ENCODE results near the gene TSFM.

Gene TSFM

DNA sequence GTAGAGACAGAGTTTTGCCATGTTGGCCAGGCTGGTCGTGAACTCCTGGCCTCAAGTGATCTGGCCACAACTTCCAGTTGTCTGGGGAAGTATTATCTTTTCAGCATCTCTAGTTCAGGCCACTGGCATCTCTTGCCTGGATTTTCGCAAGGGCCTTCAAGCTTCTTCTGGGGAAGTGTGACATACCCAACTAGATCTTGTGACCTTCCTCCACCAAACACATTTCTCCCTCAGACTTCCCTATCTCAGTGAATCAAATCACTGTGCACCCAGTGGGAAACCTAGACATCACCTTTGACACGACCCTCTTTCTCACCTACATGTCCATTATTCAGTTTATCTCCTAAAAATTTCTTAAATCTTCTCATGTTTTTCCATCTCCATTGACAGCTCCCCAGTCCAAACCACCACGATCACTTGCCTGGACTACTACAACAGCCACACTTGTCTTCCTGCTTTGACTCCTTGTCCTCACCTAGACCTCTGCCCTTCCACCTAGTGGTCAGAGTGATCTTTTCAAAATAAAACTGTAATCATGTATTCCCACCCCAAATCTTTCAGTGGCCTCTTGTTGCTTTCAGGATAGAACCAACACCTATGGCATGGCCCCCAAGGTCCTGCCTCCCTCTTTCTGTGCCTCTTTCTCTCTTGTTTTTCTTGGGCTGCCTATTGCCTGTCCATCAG is 6.9 kb upstream of the TSFM start:
- no peak for DNase-seq (ENCODE audit: low read depth, low spot score)
- no peak overlapping the region for H3K27ac ChIP-seq

DNA sequence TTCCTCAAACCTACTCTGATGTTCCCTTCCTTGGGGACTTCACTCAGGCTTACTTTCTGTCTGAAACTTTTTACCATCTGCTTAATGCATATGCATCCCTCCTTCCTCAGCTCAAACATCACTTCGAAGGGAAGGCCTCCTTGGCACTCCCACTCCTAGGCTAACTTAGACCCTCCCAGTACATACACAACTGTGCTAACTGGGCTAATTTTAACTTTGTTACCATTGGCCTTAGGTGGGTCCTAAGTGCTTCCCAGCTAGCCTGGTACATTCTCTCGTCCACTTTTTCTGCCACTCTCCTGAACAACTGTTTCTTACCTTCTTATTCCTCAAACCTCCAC is 6.4 kb upstream of the TSFM start:
- DNase-seq (ENCODE audit: low read depth, low spot score) = no peak
- H3K27ac ChIP-seq = no peak overlapping the region

- H3K27ac ChIP-seq = no peak overlapping the region
Measured at GRCh38 chr12:57777367-57777766, 5.2 kb upstream of the TSFM start.

DNA sequence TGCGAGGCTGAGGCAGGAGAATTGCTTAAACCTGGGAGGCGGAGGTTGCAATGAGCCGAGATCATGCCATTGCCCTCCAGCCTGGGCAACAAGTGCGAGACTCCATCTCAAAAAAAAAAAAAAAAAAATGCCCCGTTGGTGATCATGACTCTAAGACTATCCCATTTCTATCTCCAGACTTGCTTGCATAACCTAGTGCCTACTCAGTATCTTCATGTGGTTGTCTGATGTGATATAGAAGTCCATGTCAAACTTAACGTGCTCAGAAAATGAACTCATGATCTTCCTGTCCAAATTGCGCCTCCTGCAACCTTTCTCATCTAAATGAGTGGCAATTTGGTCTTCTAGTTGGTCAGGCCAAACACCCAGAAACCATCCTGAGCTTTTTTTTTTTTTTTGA is 4.7 kb upstream of the TSFM start:
- DNase-seq (ENCODE audit: low read depth, low spot score) = no peak
- no peak overlapping the region for H3K27ac ChIP-seq

More at GRCh38 chr12:57777367-57777766, 5.2 kb upstream of the TSFM start:
- DNase-seq (ENCODE audit: low read depth, low spot score) = no peak

GRCh38 chr12:57779736-57780135 is 2.9 kb upstream of the TSFM start:
- DNase-seq (ENCODE audit: low read depth, low spot score) = no peak

DNA sequence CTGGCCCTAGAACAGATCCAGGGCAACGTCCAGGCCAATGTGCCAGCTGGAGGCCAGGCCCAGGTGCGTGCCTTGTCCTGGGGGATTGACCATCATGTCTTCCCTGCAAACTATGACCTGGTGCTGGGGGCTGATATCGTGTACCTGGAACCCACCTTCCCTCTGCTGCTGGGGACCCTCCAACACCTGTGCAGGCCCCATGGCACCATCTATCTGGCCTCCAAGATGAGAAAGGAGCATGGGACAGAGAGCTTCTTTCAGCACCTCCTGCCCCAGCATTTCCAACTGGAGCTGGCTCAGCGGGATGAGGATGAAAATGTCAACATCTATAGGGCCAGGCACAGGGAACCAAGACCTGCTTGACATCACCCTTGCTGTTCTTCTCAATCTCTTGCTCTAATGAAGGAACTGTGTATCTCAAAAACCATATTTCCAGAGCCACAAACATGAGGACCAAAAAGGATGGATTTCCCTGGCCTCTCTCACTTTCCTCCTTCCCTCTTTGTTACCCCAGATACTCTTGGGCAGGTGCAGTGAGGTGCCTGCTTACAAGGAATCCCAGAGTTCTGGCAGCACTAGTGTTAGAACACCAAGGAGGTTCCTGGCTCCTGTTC is 2.2 kb upstream of the TSFM start:
- DNase-seq (ENCODE audit: low read depth, low spot score) = no peak
- no peak overlapping the region for H3K27ac ChIP-seq

More at GRCh38 chr12:57779736-57780135, 2.9 kb upstream of the TSFM start:
- no peak overlapping the region for H3K27ac ChIP-seq

GRCh38 chr12:57781244-57781643 is 1.3 kb upstream of the TSFM start:
- no peak for DNase-seq (ENCODE audit: low read depth, low spot score)
- no peak overlapping the region for H3K27ac ChIP-seq

- DNase-seq (ENCODE audit: low read depth, low spot score) = no peak
- H3K27ac ChIP-seq = no peak overlapping the region
Measured at GRCh38 chr12:57781801-57782200, 786 bp upstream of the TSFM start.

GRCh38 chr12:57782243-57782607 is 362 bp upstream of the TSFM start:
- H3K27ac ChIP-seq = no peak overlapping the region
- DNase-seq (ENCODE audit: low read depth, low spot score) = no peak

GRCh38 chr12:57783466-57783801 is 847 bp downstream of the TSFM start:
- no peak for DNase-seq (ENCODE audit: low read depth, low spot score)
- H3K27ac ChIP-seq = no peak overlapping the region

GRCh38 chr12:57783861-57784260 is 1.3 kb downstream of the TSFM start:
- no peak overlapping the region for H3K27ac ChIP-seq
- DNase-seq (ENCODE audit: low read depth, low spot score) = no peak

- H3K27ac ChIP-seq = peak overlapping the region; percentile 53
- peak; percentile 65 for DNase-seq (ENCODE audit: low read depth, low spot score)
Measured at GRCh38 chr12:57793920-57794319, 11.3 kb downstream of the TSFM start.

DNA sequence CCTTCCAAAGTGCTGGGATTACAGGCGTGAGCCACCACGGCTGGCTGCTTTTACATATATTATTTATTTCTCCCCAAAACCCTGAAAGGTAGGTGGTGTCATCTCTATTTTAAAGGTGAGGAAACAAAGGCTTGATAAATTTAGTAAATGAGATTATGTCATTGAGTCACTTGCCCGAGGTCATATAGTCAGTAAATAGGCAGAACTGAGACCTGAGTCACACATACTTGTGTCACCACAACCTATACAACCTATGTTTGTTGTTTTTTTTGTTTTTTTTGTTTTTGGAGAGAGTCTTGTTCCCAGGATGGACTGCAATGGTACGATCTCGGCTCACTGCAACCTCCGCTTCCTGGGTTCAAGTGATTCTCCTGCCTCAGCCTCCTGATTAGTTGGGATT is 12.8 kb downstream of the TSFM start:
- peak; percentile 69 for DNase-seq (ENCODE audit: low read depth, low spot score)
- H3K27ac ChIP-seq = peak overlapping the region; percentile 32

DNA sequence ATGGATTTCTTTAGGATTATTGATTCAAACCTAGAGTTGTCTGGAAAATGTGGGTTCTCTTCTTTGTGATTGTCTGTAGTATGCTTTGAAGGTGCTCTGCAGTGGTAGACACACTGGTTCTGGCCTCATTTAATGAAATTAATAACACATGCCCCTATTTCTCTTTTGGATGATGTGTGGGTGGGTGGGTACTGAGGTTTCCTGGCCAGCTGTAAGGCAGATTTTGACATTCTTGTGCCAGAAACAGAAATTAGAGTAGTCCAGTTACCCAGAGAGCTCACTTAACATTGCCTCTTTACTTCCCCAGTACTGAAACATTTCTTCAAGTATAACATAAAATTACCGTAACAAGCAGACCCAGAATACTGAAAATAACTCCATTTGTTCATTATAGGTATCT is 14.4 kb downstream of the TSFM start:
- no peak for DNase-seq (ENCODE audit: low read depth, low spot score)
- no peak overlapping the region for H3K27ac ChIP-seq

GRCh38 chr12:57797933-57798332 is 15.3 kb downstream of the TSFM start:
- no peak for DNase-seq (ENCODE audit: low read depth, low spot score)
- H3K27ac ChIP-seq = no peak overlapping the region

- no peak for DNase-seq (ENCODE audit: low read depth, low spot score)
- no peak overlapping the region for H3K27ac ChIP-seq
Measured at GRCh38 chr12:57800965-57801364, 18.4 kb downstream of the TSFM start.

- no peak for DNase-seq (ENCODE audit: low read depth, low spot score)
- no peak overlapping the region for H3K27ac ChIP-seq
Measured at GRCh38 chr12:57802607-57803006, 20.0 kb downstream of the TSFM start.

- no peak for DNase-seq (ENCODE audit: low read depth, low spot score)
- no peak overlapping the region for H3K27ac ChIP-seq
Measured at GRCh38 chr12:57803319-57803893, 20.8 kb downstream of the TSFM start.

GRCh38 chr12:57806677-57807076 is 24.1 kb downstream of the TSFM start:
- DNase-seq (ENCODE audit: low read depth, low spot score) = no peak
- no peak overlapping the region for H3K27ac ChIP-seq

GRCh38 chr12:57807285-57807684 is 24.7 kb downstream of the TSFM start:
- DNase-seq (ENCODE audit: low read depth, low spot score) = no peak

DNA sequence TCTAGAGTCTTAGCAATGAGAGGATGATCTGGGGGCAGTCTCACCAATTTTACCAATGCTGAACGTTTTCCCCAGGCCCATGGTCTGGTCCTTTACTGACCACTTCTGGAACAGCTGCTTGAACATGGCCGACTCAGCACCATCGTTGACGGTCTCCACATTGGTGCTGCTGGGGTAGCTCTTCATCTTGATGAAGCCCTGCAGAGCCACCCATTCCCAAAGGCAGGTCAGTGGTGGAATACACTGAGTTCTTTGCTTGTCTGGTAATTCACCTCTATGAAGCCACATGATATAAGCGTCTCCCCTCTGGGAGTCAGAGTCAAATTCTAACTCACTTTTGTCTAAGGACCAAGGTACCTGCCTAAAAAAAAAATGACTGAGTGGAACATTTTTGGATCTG is 25.8 kb downstream of the TSFM start:
- H3K27ac ChIP-seq = no peak overlapping the region
- DNase-seq (ENCODE audit: low read depth, low spot score) = no peak

More at GRCh38 chr12:57807285-57807684, 24.7 kb downstream of the TSFM start:
- no peak overlapping the region for H3K27ac ChIP-seq

DNA sequence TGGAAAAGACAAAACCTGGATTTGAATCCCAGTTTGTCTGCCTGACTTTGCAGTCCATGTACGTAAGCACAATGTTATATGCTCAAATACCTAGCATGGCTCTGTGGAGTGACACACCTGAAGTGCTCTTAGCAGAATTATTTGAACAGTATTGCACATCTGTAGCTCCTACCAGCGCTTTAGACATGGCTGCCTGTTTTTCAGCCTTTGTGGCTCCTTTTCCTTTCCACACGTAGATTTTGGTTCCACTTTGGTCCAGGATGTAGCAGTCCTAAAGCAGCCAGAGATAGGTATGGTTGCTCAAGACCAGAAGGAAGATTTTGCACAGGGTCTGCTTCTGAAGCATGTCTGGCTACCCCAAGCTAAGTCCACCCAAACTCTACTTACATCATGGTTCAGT is 26.8 kb downstream of the TSFM start:
- DNase-seq (ENCODE audit: low read depth, low spot score) = no peak
- H3K27ac ChIP-seq = no peak overlapping the region

Measured in epithelial cell of prostate (primary cell).